NCI-H2081 treated with DMSO at 0.1 percent for 48 hours (cell line): ENCODE data around the gene NRG4.
"Not testable (repeated sequence)": the region's sequence is repeated elsewhere in the genome, so short reads cannot be mapped to it uniquely, and the experiment has no call there.

ENCODE experiments used
- DNase-seq: peaks from one replicate; lab custom pipeline; 2025; lab: John Stamatoyannopoulos, UW

The NRG4 gene

GRCh38 chr15:75926931-75927330 lies 85.3 kb downstream of the NRG4 start:
- no peak for DNase-seq

- DNase-seq = no peak
These were observed 86.8 kb downstream of the NRG4 start for GRCh38 chr15:75925440-75925839.

GRCh38 chr15:75924576-75924975 lies 87.6 kb downstream of the NRG4 start:
- no peak for DNase-seq

GRCh38 chr15:75923756-75924155 lies 88.5 kb downstream of the NRG4 start:
- DNase-seq = no peak

- DNase-seq = no peak
These were observed 90.2 kb downstream of the NRG4 start for GRCh38 chr15:75921732-75922703.

- DNase-seq = no peak
These were observed 92.1 kb downstream of the NRG4 start for GRCh38 chr15:75920079-75920478.

- DNase-seq = no peak
These were observed 94.1 kb downstream of the NRG4 start for GRCh38 chr15:75918135-75918534.

GRCh38 chr15:75916978-75917377 lies 95.2 kb downstream of the NRG4 start:
- DNase-seq = no peak

- DNase-seq = not testable (repeated sequence)
These were observed 101.9 kb downstream of the NRG4 start for GRCh38 chr15:75910355-75910754.

GRCh38 chr15:75905231-75905630 lies 107.0 kb downstream of the NRG4 start:
- no peak for DNase-seq

- peak; percentile 55 for DNase-seq
These were observed 108.6 kb downstream of the NRG4 start, which contains the start of gene FBXO22 for GRCh38 chr15:75903331-75904239. Gene FBXO22 (plus strand): TSS chr15:75903878. CDS start chr15:75903964, 86 bp downstream.

- DNase-seq = no peak
These were observed 110.1 kb downstream of the NRG4 start for GRCh38 chr15:75902129-75902557.

- no peak for DNase-seq
These were observed 111.6 kb downstream of the NRG4 start for GRCh38 chr15:75900577-75900976.

- DNase-seq = no peak
These were observed 116.5 kb downstream of the NRG4 start for GRCh38 chr15:75895731-75896130.

- no peak for DNase-seq
These were observed 120.3 kb downstream of the NRG4 start for GRCh38 chr15:75891895-75892294.
